Spleen (tissue), 11 donors: Measurements from ENCODE around the gene OPCML. TPM values are rescaled to one million over a fixed set of nuclear protein-coding genes. Genes with fewer than 3 reads are reported as not detected.

Source experiments
- DNase-seq: peaks from one replicate; pipeline ENCODE4 v3.0.0-alpha.2; 2020
- H3K27ac ChIP-seq, 8 donors: fragments of 200-600 bp; sonication (generic) in 7 of 8; 1 replicate in 4 of 8; 2 replicates in 4 of 8; pipeline versions ENCODE4 v1.5.0 to v1.8.0; 2016 to 2021; ENCODE audit warnings: inconsistent platforms in 4 of 8, mild to moderate bottlenecking in 4 of 8, moderate library complexity in 1 of 8
- H3K27me3 ChIP-seq, 7 donors: fragments of 200-600 bp; sonication (generic) in 6 of 7; replicated peaks in 1 of 7; 1 replicate in 4 of 7; 2 replicates in 3 of 7; pipeline versions ENCODE4 v1.5.0 to v1.8.0; 2016 to 2021; ENCODE audit warnings: inconsistent platforms in 3 of 7, mild to moderate bottlenecking in 1 of 7
- H3K36me3 ChIP-seq, 6 donors: fragments of 200-600 bp; sonication (generic) in 5 of 6; 1 replicate in 4 of 6; 2 replicates in 2 of 6; pipeline versions ENCODE4 v1.5.0 to v1.8.0; 2016 to 2021; ENCODE audit warnings: inconsistent platforms in 2 of 6
- H3K4me1 ChIP-seq, 6 donors: fragments of 200-600 bp; sonication (generic) in 5 of 6; 1 replicate in 3 of 6; 2 replicates in 3 of 6; pipeline versions ENCODE4 v1.5.0 to v1.8.0; 2016 to 2021; ENCODE audit warnings: inconsistent platforms in 3 of 6
- H3K4me3 ChIP-seq, 8 donors: fragments of 200-600 bp; sonication (generic) in 7 of 8; 1 replicate in 4 of 8; 2 replicates in 4 of 8; pipeline versions ENCODE4 v1.5.0 to v1.8.0; 2016 to 2021; ENCODE audit warnings: inconsistent platforms in 4 of 8, mild to moderate bottlenecking in 4 of 8, moderate library complexity in 2 of 8
- H3K9me3 ChIP-seq, 8 donors: fragments of 200-600 bp; sonication (generic) in 7 of 8; 1 replicate in 4 of 8; 2 replicates in 4 of 8; pipeline versions ENCODE4 v1.5.0 to v1.8.0; 2016 to 2021; ENCODE audit warnings: inconsistent platforms in 4 of 8
- POLR2A ChIP-seq, 3 donors: fragments of 450-650 bp; IDR thresholded peaks; one replicate each; pipeline ENCODE4 v1.5.1; 2017; ENCODE audit warnings: antibody characterized with exemption in 3 of 3, mild to moderate bottlenecking in 1 of 3
- POLR2AphosphoS5 ChIP-seq, 3 donors: sonication (generic); formaldehyde crosslinking; IDR thresholded peaks; one replicate each; pipeline ENCODE4 v1.5.1; 2017; ENCODE audit warnings: antibody characterized with exemption in 3 of 3
- WGBS, 5 donors: extraction: QIAGEN DNeasy Blood & Tissue Kit in 3 of 5; methylation state at CpG; one replicate each; pipeline versions ENCODE4 v1.1.5 to v1.1.7; 2013 to 2018; 5-methylcytosine and 5-hydroxymethylcytosine counted together
- intact Hi-C: fragments of 100-400 bp; cut with DNase I; formaldehyde crosslinking; loops from one replicate; pipeline ENCODE4 v1.15.0; 2023; ENCODE audit warnings: low total_unique reads
- polyA plus RNA-seq, 3 donors: library from polyadenylated mRNA; stranded (reverse); fragments of 200-250 nt; gene quantifications; one replicate each; pipeline ENCODE4 v1.2.1, GENCODE V29; 2013
- total RNA-seq, 7 donors: library from RNA; depleted of rRNA in 3 of 7; stranded (reverse); fragments of >200 nt in 3 of 7; fragmentation: NEBNext Ultra II Directional in 4 of 7; extraction: Animal tissue kit (Norgen Biotek cat#: 25700) in 4 of 7; gene quantifications; one replicate each; pipeline versions ENCODE4 v1.1.0 to v1.2.1, GENCODE V29; 2016 to 2021
- TF ChIP-seq, protein P1 (sequence below), 11 experiments: fragments of 200-600 bp in 7 of 11; fragments of 450-650 bp in 4 of 11; sonication (generic) in 4 of 11; IDR thresholded peaks in 8 of 11; conservative IDR thresholded peaks in 3 of 11; 1 replicate in 7 of 11; 2 replicates in 4 of 11; pipeline versions ENCODE4 v1.4.0 to v1.8.0; 2016 to 2021; ENCODE audit warnings: antibody characterized with exemption in 11 of 11, inconsistent platforms in 4 of 11, mild to moderate bottlenecking in 1 of 11
- donor health status: healthy with polysubstance abuse.
- donor health status: DM: no; HTN: no; CAD: no; lungs with moderate emphysema.
- donor health status: DM: no; HTN: no; CAD: no.
- donor health status: Bipolar disorder and iron deficiency.
- donor health status: healthy.
- donor health status: DM: no; HTN: no; CAD: no.
- donor health status: DM: yes; HTN: yes; CAD: no.

Gene OPCML
- total and polyA plus RNA-seq, 10 donors: 0.09 to 10.7 (median 3.1) TPM

- Histone ChIP-seq H3K27me3 (no peaks in the 10 kb centered on the region), H3K4me1 (no peaks in the 10 kb centered on the region), H3K27ac (no peak overlapping the region), H3K36me3 (no peaks in the 10 kb centered on the region), H3K9me3 (no peaks in the 10 kb centered on the region), H3K4me3 (no peak overlapping the region)
- intact Hi-C loops: no loop called here
- DNase-seq: no peak
- TF ChIP-seq, protein P1, sequence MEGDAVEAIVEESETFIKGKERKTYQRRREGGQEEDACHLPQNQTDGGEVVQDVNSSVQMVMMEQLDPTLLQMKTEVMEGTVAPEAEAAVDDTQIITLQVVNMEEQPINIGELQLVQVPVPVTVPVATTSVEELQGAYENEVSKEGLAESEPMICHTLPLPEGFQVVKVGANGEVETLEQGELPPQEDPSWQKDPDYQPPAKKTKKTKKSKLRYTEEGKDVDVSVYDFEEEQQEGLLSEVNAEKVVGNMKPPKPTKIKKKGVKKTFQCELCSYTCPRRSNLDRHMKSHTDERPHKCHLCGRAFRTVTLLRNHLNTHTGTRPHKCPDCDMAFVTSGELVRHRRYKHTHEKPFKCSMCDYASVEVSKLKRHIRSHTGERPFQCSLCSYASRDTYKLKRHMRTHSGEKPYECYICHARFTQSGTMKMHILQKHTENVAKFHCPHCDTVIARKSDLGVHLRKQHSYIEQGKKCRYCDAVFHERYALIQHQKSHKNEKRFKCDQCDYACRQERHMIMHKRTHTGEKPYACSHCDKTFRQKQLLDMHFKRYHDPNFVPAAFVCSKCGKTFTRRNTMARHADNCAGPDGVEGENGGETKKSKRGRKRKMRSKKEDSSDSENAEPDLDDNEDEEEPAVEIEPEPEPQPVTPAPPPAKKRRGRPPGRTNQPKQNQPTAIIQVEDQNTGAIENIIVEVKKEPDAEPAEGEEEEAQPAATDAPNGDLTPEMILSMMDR (IDR thresholded peaks at IDR 0.05 in 8 of 11, conservative IDR thresholded peaks at IDR 0.05 in 3 of 11): no peak
- no peak for TF ChIP-seq POLR2A (IDR thresholded peaks at IDR 0.05)
- TF ChIP-seq POLR2AphosphoS5 (IDR thresholded peaks at IDR 0.05): no peak
- WGBS, 5 donors: 45 to 58% (median 50%) methylated on average over 4 of the region's 4 CpGs
Observed at GRCh38 chr11:133385781-133386180, 146.5 kb downstream of the OPCML start.

DNA sequence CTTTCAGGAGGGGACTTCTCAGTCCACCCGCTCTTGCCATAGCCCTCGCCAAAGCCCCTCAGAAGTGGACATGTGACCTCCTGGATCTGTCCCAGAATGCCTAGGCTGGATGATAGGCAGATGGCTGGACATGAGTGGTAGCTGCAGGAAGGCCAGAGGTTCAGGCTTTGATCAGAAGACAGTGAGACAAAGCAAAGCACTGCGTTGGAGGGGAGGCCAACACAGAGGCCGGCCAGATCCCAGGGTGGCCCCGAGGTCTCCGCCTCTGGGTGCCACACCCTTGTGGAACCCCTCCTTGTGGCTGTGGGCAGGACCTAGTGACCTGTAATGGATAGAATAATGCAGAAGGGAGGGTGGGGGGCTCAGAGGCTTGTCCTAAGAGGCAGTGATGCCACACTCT is 147.6 kb downstream of the OPCML start:
- Histone ChIP-seq H3K4me3 (no peak overlapping the region), H3K36me3 (no peaks in the 10 kb centered on the region), H3K4me1 (no peaks in the 10 kb centered on the region), H3K9me3 (no peaks in the 10 kb centered on the region), H3K27ac (no peak overlapping the region), H3K27me3 (no peaks in the 10 kb centered on the region)
- TF ChIP-seq POLR2A (IDR thresholded peaks at IDR 0.05) (no peak), POLR2AphosphoS5 (IDR thresholded peaks at IDR 0.05) (no peak)
- TF ChIP-seq, protein P1 (IDR thresholded peaks at IDR 0.05 in 8 of 11, conservative IDR thresholded peaks at IDR 0.05 in 3 of 11): no peak
- no peak for DNase-seq
- intact Hi-C loops: no loop called here
- WGBS, 5 donors: 73 to 88% (median 83%) methylated on average over 3 to 6 of the region's 6 CpGs

DNA sequence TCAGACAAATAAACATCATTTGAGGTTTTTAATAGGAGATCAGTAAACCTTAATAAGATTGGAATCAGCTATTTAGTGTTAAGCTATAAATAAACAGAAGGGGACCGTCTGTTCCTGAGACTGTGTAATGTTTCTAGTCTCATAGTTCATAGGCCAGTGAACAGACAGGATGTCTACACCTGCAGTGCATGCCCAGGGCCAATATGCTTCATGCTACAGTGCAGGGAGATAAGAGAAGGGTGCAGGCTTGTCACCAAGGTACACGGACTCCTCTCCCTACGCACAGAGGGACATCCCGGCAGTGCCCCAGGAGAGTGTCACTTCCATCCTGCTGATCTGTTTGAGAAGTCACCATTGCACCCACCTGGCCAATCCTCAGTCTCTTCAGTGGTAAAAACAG is 148.6 kb downstream of the OPCML start:
- H3K27ac ChIP-seq: no peak overlapping the region
- TF ChIP-seq POLR2AphosphoS5 (IDR thresholded peaks at IDR 0.05): no peak
- TF ChIP-seq, protein P1 (IDR thresholded peaks at IDR 0.05 in 8 of 11, conservative IDR thresholded peaks at IDR 0.05 in 3 of 11): no peak
- no peak for TF ChIP-seq POLR2A (IDR thresholded peaks at IDR 0.05)
- no peak for DNase-seq
- no peaks in the 10 kb centered on the region for H3K27me3 ChIP-seq
- no peaks in the 10 kb centered on the region for H3K9me3 ChIP-seq
- intact Hi-C loops: no loop called here
- H3K36me3 ChIP-seq: no peaks in the 10 kb centered on the region
- no peak overlapping the region for H3K4me3 ChIP-seq
- no peaks in the 10 kb centered on the region for H3K4me1 ChIP-seq
- 52 to 86% (median 76%) methylated on average over 4 of the region's 4 CpGs for WGBS, 5 donors

DNA sequence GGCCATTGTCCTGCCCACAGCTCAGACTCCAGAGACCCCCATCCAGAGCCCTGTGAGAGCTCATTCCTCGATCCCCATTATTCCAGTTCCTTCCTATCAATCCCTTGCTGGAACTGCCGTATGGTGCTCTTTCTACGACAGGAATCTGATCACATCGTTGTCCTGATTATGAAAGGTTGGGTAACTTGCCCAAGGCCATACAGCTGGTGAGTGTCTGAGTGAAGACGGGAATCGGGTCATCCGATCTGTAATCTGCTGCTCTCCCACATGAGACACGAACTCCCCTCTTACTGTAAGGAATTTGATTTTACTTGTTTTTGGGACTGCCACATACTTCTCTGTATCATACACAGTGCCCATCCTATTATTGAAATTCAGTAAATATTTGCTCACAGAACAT is 149.1 kb downstream of the OPCML start:
- intact Hi-C loops: no loop called here
- WGBS, 5 donors: 53 to 82% (median 69%) methylated on average over 8 of the region's 8 CpGs

More for the DNA sequence above, 149.1 kb downstream of the OPCML start:
- DNase-seq: no peak
- H3K4me1 ChIP-seq: no peaks in the 10 kb centered on the region
- no peaks in the 10 kb centered on the region for H3K27me3 ChIP-seq
- no peak for TF ChIP-seq POLR2A (IDR thresholded peaks at IDR 0.05)
- no peak for TF ChIP-seq POLR2AphosphoS5 (IDR thresholded peaks at IDR 0.05)
- TF ChIP-seq, protein P1 (IDR thresholded peaks at IDR 0.05 in 8 of 11, conservative IDR thresholded peaks at IDR 0.05 in 3 of 11): no peak
- no peaks in the 10 kb centered on the region for H3K9me3 ChIP-seq
- H3K27ac ChIP-seq: no peak overlapping the region
- H3K4me3 ChIP-seq: no peak overlapping the region
- no peaks in the 10 kb centered on the region for H3K36me3 ChIP-seq
